22Rv1 (cell line): ENCODE data around the gene IL13.

Experiments
- CTCF ChIP-seq: fragments of 450-650 bp; IDR thresholded peaks from 2 replicates; pipeline ENCODE4 v1.5.1; 2017; ENCODE audit warnings: mild to moderate bottlenecking
- ZFX ChIP-seq: fragments of 450-650 bp; IDR thresholded peaks from 2 replicates; pipeline ENCODE4 v1.6.1; 2017; ENCODE audit warnings: antibody characterized with exemption, borderline replicate concordance

GRCh38 chr5:132653716-132654115, 4.3 kb upstream of the IL13 start:
- TF ChIP-seq ZFX (no peak), CTCF (no peak)
